Omental fat pad (tissue), 4 donors: ENCODE data around the gene CMSS1. TPM values are rescaled to one million over a fixed set of nuclear protein-coding genes. Genes with fewer than 3 reads are reported as not detected.

ENCODE experiments used
- ATAC-seq: fragments of 150-250 bp; one replicate; pipeline ENCODE4 v1.9.1; 2016; ENCODE audit warnings: mild to moderate bottlenecking, moderate library complexity; ENCODE audit not compliant: low FRiP score
- DNase-seq: peaks from one replicate; pipeline ENCODE4 v3.0.0-alpha.2; 2019; ENCODE audit warnings: low spot score
- CTCF ChIP-seq, 3 donors: fragments of 450-650 bp; IDR thresholded peaks; one replicate each; pipeline ENCODE4 v1.5.1; 2016 to 2017; ENCODE audit warnings: antibody characterized with exemption in 3 of 3, mild to moderate bottlenecking in 3 of 3, moderate library complexity in 2 of 3
- total RNA-seq, 4 donors: library from RNA; depleted of rRNA; stranded (reverse); fragments of >200 nt; gene quantifications; one replicate each; pipeline ENCODE4 v1.1.0, GENCODE V29; 2016

CMSS1 gene
- total RNA-seq, 4 donors from 2014 or later: 16.9 to 29.3 (median 21.1) TPM

- ATAC-seq (no peak), DNase-seq (no peak)
- TF ChIP-seq CTCF (IDR thresholded peaks at IDR 0.05): no peak
These were observed 41.0 kb upstream of the CMSS1 start for GRCh38 chr3:99776516-99777209.

- DNase-seq (no peak), ATAC-seq (no peak)
- no peak for TF ChIP-seq CTCF (IDR thresholded peaks at IDR 0.05)
These were observed 40.5 kb upstream of the CMSS1 start for GRCh38 chr3:99777210-99777549.

GRCh38 chr3:99777708-99778107 lies 40.0 kb upstream of the CMSS1 start:
- no peak for TF ChIP-seq CTCF (IDR thresholded peaks at IDR 0.05)
- ATAC-seq (no peak), DNase-seq (no peak)

GRCh38 chr3:99780749-99781148 lies 36.9 kb upstream of the CMSS1 start:
- no peak for TF ChIP-seq CTCF (IDR thresholded peaks at IDR 0.05)
- DNase-seq (no peak), ATAC-seq (no peak)

- no peak for TF ChIP-seq CTCF (IDR thresholded peaks at IDR 0.05)
- ATAC-seq (no peak), DNase-seq (no peak)
These were observed 35.9 kb upstream of the CMSS1 start for GRCh38 chr3:99781761-99782160.

GRCh38 chr3:99783011-99783573 lies 34.6 kb upstream of the CMSS1 start:
- ATAC-seq: no peak
- DNase-seq: no peak
- TF ChIP-seq CTCF (IDR thresholded peaks at IDR 0.05): no peak
